Uterus (tissue), 2 donors: Measurements from ENCODE around the gene HSPA12B.

ENCODE experiments used
- POLR2A ChIP-seq, 2 donors: fragments of 450-650 bp; IDR thresholded peaks; one replicate each; pipeline ENCODE4 v1.6.1; 2016; ENCODE audit warnings: antibody characterized with exemption in 2 of 2, mild to moderate bottlenecking in 1 of 2, moderate library complexity in 1 of 2
- TF ChIP-seq, protein P1 (sequence below), 4 experiments: fragments of 200-600 bp in 2 of 4; fragments of 450-650 bp in 2 of 4; sonication (generic) in 2 of 4; IDR thresholded peaks; one replicate each; pipeline ENCODE4 v1.5.1; 2016 to 2019; ENCODE audit warnings: antibody characterized with exemption in 4 of 4, mild to moderate bottlenecking in 2 of 4, moderate library complexity in 1 of 4

DNA sequence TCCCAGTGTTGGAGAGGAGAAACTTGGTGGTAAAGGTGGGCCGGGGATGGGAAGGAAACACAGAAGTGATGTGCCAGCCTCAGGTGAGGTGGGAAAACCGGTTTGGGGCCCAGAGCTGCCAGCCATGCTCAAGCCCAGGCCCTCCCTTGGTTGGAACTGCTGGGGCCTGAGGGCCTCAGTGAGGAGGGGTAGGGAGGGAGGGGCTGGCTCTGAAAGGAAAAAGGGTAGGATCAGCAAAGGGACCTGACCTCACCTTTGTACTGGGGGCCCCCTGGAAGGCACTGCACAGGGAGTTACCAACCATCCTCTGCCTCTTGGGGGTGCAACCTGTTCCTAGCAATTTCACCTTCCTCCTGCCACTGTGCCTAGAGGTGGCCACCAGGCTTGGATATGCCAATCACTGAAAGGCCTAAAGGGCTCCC, 50.6 kb downstream of the HSPA12B start:
- TF ChIP-seq, protein P1, sequence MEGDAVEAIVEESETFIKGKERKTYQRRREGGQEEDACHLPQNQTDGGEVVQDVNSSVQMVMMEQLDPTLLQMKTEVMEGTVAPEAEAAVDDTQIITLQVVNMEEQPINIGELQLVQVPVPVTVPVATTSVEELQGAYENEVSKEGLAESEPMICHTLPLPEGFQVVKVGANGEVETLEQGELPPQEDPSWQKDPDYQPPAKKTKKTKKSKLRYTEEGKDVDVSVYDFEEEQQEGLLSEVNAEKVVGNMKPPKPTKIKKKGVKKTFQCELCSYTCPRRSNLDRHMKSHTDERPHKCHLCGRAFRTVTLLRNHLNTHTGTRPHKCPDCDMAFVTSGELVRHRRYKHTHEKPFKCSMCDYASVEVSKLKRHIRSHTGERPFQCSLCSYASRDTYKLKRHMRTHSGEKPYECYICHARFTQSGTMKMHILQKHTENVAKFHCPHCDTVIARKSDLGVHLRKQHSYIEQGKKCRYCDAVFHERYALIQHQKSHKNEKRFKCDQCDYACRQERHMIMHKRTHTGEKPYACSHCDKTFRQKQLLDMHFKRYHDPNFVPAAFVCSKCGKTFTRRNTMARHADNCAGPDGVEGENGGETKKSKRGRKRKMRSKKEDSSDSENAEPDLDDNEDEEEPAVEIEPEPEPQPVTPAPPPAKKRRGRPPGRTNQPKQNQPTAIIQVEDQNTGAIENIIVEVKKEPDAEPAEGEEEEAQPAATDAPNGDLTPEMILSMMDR (IDR thresholded peaks at IDR 0.05): no peak
- TF ChIP-seq POLR2A (IDR thresholded peaks at IDR 0.05): no peak
